Measurements from ENCODE around the gene FAM124A. TPM values are rescaled to one million over a fixed set of nuclear protein-coding genes. Genes with fewer than 3 reads are reported as not detected.

The FAM124A gene
- total and polyA plus RNA-seq, 10 donors: 2.6 to 39.9 (median 23.7) TPM

GRCh38 chr13:51244637-51245405 is 22.6 kb downstream of the FAM124A start:
- Histone ChIP-seq H3K4me3 (no peak overlapping the region), H3K27ac (no peak overlapping the region), H3K27me3 (replicated peaks in 1 of 7) (no peaks in the 10 kb centered on the region), H3K9me3 (no peaks in the 10 kb centered on the region), H3K36me3 (peaks cover 0 to 5% (median 0%) of the 10 kb centered on the region in 6 donors), H3K4me1 (peaks cover 0 to 36% (median 7%) of the 10 kb centered on the region in 6 donors)
- WGBS, 5 donors: 74 to 82% (median 78%) methylated on average over 14 of the region's 14 CpGs
- intact Hi-C loops (cut with DNase I; ENCODE audit: low total_unique reads): no loop called here
- no peak for TF ChIP-seq POLR2A (IDR thresholded peaks at IDR 0.05)
- TF ChIP-seq POLR2AphosphoS5 (IDR thresholded peaks at IDR 0.05): no peak
- no peak for TF ChIP-seq CTCF (IDR thresholded peaks at IDR 0.05 in 8 of 11, conservative IDR thresholded peaks at IDR 0.05 in 3 of 11)
- no peak for DNase-seq

DNA sequence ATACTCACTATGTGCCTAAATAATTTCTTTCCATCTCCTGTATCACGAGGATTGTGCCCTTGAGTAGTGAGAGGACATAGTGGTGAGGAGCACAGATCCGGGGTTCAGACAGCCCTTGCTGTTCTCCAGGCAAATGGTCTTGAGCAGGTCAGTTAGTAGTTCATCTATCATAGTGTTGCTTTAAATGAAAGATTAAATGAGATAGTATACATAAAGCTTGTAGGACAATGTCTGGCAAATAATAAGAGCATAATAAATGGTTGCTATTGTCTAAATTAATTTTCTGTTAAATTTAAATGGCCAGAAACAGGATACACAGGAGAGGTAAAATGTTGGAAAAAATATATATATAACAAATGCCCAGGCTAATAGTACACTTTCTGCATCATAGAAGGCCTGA is 23.4 kb downstream of the FAM124A start:
- WGBS, 5 donors: 82 to 90% (median 83%) methylated on average over 2 of the region's 2 CpGs
- Histone ChIP-seq H3K4me1 (peaks cover 0 to 29% (median 7%) of the 10 kb centered on the region in 6 donors), H3K36me3 (peaks cover 0 to 5% (median 0%) of the 10 kb centered on the region in 6 donors), H3K9me3 (no peaks in the 10 kb centered on the region), H3K4me3 (no peak overlapping the region), H3K27me3 (replicated peaks in 1 of 7) (no peaks in the 10 kb centered on the region), H3K27ac (no peak overlapping the region)
- TF ChIP-seq POLR2AphosphoS5 (IDR thresholded peaks at IDR 0.05): no peak
- TF ChIP-seq POLR2A (IDR thresholded peaks at IDR 0.05): no peak
- no peak for TF ChIP-seq CTCF (IDR thresholded peaks at IDR 0.05 in 8 of 11, conservative IDR thresholded peaks at IDR 0.05 in 3 of 11)
- DNase-seq: no peak
- intact Hi-C loops (cut with DNase I; ENCODE audit: low total_unique reads): no loop called here

- no peak for DNase-seq
- H3K4me1 ChIP-seq: peaks cover 0 to 25% (median 4%) of the 10 kb centered on the region in 6 donors
- H3K27me3 ChIP-seq (replicated peaks in 1 of 7): no peaks in the 10 kb centered on the region
- WGBS, 5 donors: 73 to 87% (median 77%) methylated on average over 4 of the region's 4 CpGs
- no peaks in the 10 kb centered on the region for H3K9me3 ChIP-seq
- intact Hi-C loops (cut with DNase I; ENCODE audit: low total_unique reads): no loop called here
- peaks cover 0 to 5% (median 0%) of the 10 kb centered on the region in 6 donors for H3K36me3 ChIP-seq
- TF ChIP-seq CTCF (IDR thresholded peaks at IDR 0.05 in 8 of 11, conservative IDR thresholded peaks at IDR 0.05 in 3 of 11) (no peak), POLR2A (IDR thresholded peaks at IDR 0.05) (no peak), POLR2AphosphoS5 (IDR thresholded peaks at IDR 0.05) (no peak)
- H3K27ac ChIP-seq: no peak overlapping the region
- no peak overlapping the region for H3K4me3 ChIP-seq
Measured at GRCh38 chr13:51246025-51246417, 23.8 kb downstream of the FAM124A start.

DNA sequence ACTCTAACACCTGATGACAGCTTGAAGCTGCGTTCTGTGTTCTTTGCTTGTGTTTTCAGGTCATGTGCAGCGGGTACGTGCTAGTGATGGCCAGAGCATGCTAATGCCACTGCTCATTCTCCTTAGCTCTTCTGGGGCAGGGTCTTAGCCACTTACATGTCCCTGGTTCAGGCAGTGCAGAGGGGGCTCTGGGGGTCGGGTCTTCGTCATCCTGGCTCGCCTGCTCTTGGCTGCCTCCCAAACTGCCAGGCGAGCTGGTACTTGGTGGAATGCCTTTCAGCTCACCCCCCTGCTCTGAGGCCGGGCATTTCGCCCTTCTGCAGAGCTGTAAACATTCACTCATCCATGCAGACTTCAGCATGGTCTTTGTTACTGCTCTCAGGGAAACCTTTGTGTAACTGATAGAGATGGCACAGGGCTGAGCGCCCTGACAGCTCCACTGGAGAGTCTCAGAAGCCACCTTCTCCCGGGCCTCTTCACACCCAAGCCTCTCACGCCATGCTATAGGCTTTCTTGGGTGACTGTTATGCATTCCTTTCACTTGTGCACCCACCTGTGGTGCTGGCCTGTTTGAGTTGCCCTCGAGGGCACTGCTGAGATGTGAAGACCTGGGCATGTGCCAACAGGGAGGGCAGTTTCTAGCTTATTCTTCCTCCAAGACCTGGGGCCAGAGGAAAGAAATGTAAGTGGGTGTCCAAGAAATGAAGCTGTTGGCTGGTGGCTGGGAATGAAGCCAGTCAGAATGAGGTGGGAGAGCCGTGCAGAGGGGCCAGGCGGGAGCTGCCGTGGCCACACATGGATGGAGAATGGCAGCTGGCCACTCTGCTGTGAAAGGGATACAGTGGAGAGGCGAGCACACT is 24.4 kb downstream of the FAM124A start:
- Histone ChIP-seq H3K36me3 (peaks cover 0 to 10% (median 2%) of the 10 kb centered on the region in 6 donors), H3K27ac (no peak overlapping the region), H3K9me3 (no peaks in the 10 kb centered on the region), H3K4me3 (no peak overlapping the region), H3K27me3 (replicated peaks in 1 of 7) (no peaks in the 10 kb centered on the region), H3K4me1 (peaks cover 0 to 20% (median 3%) of the 10 kb centered on the region in 6 donors)
- intact Hi-C loops (cut with DNase I; ENCODE audit: low total_unique reads): no loop called here
- TF ChIP-seq POLR2AphosphoS5 (IDR thresholded peaks at IDR 0.05): no peak
- TF ChIP-seq POLR2A (IDR thresholded peaks at IDR 0.05): no peak
- no peak for TF ChIP-seq CTCF (IDR thresholded peaks at IDR 0.05 in 8 of 11, conservative IDR thresholded peaks at IDR 0.05 in 3 of 11)
- DNase-seq: no peak
- 80 to 91% (median 83%) methylated on average over 14 to 17 of the region's 17 CpGs for WGBS, 5 donors
